HepG2 (cell line): Measurements from ENCODE around the gene PDE4D. TPM values are rescaled to one million over a fixed set of nuclear protein-coding genes. Genes with fewer than 3 reads are reported as not detected.

Source experiments
- ATAC-seq: fragments of 200-7000 bp; cut with Tn5 transposase; 3 replicates; pipeline ENCODE4 v1.9.1; 2020; ENCODE audit warnings: mild to moderate bottlenecking, moderate library complexity
- BruUV-seq: library from RNA; stranded (reverse); fragments of 400-500 nt; replicated peaks from 2 replicates; lab custom pipeline; 2021; lab: Mats Ljungman, UMichigan
- CTCF ChIA-PET: fragments of 300-600 bp; formaldehyde crosslinking; extraction: SDS; loops from one replicate; lab custom pipeline; 2021; ENCODE audit warnings: low total read pairs, inconsistent platforms, low intra/inter-chr PET ratio; lab: Yijun Ruan, JAX
- POLR2A ChIA-PET: fragments of 350-600 bp; sonication (Branson Sonifier 250); formaldehyde crosslinking; loops from one replicate; lab custom pipeline; 2020; ENCODE audit warnings: antibody characterized with exemption, inconsistent platforms; lab: Yijun Ruan, JAX
- DNase-seq: peaks from one replicate; pipeline ENCODE4 v3.0.0-alpha.2; 2015; ENCODE audit warnings: low spot score
- FAIRE-seq: peaks from 3 replicates; lab custom pipeline; 2011; peaks lifted over from hg19 to GRCh38; lab: Jason Lieb, UNC
- H2AFZ ChIP-seq: one replicate; pipeline ENCODE4 v1.6.1; 2011; ENCODE audit warnings: low read length, inconsistent platforms
- H3K27ac ChIP-seq: fragments of 300-600 bp; 3 replicates; pipeline ENCODE4 v1.8.0; 2011; ENCODE audit warnings: mixed run types, mild to moderate bottlenecking, mixed read lengths, low read length, inconsistent platforms; ENCODE audit not compliant: insufficient read depth; ENCODE audit errors: extremely low read length
- H3K27me3 ChIP-seq, 2 experiments: fragments of 200-600 bp in 1 of 2; 2 replicates in 1 of 2; 3 replicates in 1 of 2; pipeline versions ENCODE4 v1.6.0 to v1.8.0; 2011; ENCODE audit warnings: low read length in 2 of 2, mild to moderate bottlenecking in 2 of 2, moderate library complexity in 2 of 2, inconsistent platforms in 1 of 2; ENCODE audit not compliant: insufficient read depth in 2 of 2, control insufficient read depth in 1 of 2
- H3K36me3 ChIP-seq, 2 experiments: fragments of 200-600 bp in 1 of 2; replicated peaks in 1 of 2; 2 replicates in 1 of 2; 3 replicates in 1 of 2; pipeline versions ENCODE4 v1.5.1 to v1.8.0; 2011; ENCODE audit warnings: low read length in 2 of 2, inconsistent platforms in 1 of 2; ENCODE audit not compliant: insufficient read depth in 2 of 2, control insufficient read depth in 1 of 2
- H3K4me1 ChIP-seq: 2 replicates; pipeline ENCODE4 v1.5.1; 2012; ENCODE audit warnings: low read length, inconsistent platforms; ENCODE audit not compliant: insufficient read depth
- H3K4me2 ChIP-seq: 2 replicates; pipeline ENCODE4 v1.6.0; 2011; ENCODE audit warnings: low read depth, low read length, inconsistent platforms
- H3K4me3 ChIP-seq, 3 experiments: fragments of 200-600 bp in 1 of 3; sonication (generic), shearing (Covaris generic) in 1 of 3; replicated peaks in 1 of 3; 2 replicates each; pipeline ENCODE4 v1.5.1; 2011 to 2016; ENCODE audit warnings: low read length in 3 of 3, inconsistent platforms in 2 of 3, low read depth in 2 of 3, mild to moderate bottlenecking in 2 of 3, control low read depth in 1 of 3, mixed read lengths in 1 of 3; ENCODE audit not compliant: insufficient read depth in 1 of 3
- H3K79me2 ChIP-seq: one replicate; pipeline ENCODE4 v1.6.1; 2011; ENCODE audit warnings: low read length, inconsistent platforms; ENCODE audit not compliant: insufficient read depth
- H3K9ac ChIP-seq: 2 replicates; pipeline ENCODE4 v1.6.0; 2011; ENCODE audit warnings: mild to moderate bottlenecking, low read depth, low read length, inconsistent platforms; ENCODE audit not compliant: insufficient read depth
- H3K9me3 ChIP-seq: 2 replicates; pipeline ENCODE4 v1.5.1; 2012; ENCODE audit warnings: mild to moderate bottlenecking, low read length
- H4K20me1 ChIP-seq: 2 replicates; pipeline ENCODE4 v1.6.0; 2011; ENCODE audit warnings: inconsistent platforms, mild to moderate bottlenecking, low read length, moderate library complexity; ENCODE audit not compliant: insufficient read depth
- ATF1 ChIP-seq: IDR thresholded peaks from 2 replicates; pipeline ENCODE4 v1.6.1; 2016; ENCODE audit warnings: mild to moderate bottlenecking, control low read depth
- ATF3 ChIP-seq: sonication (generic); formaldehyde crosslinking; IDR thresholded peaks from 2 replicates; pipeline ENCODE4 v1.4.0; 2020; ENCODE audit warnings: missing genetic modification reagents
- BCL6 ChIP-seq: IDR thresholded peaks from 2 replicates; pipeline ENCODE4 v1.6.1; 2016; ENCODE audit warnings: missing genetic modification reagents, missing compliant biosample characterization
- BRD4 ChIP-seq: sonication (generic); formaldehyde crosslinking; IDR thresholded peaks from 2 replicates; pipeline ENCODE4 v1.4.0; 2020; ENCODE audit warnings: missing genetic modification reagents
- CENPBD1 ChIP-seq: sonication (generic); formaldehyde crosslinking; IDR thresholded peaks from 2 replicates; pipeline ENCODE4 v1.8.0; 2022; ENCODE audit warnings: missing genetic modification reagents, low read depth, mild to moderate bottlenecking, borderline replicate concordance
- DNMT3B ChIP-seq: conservative IDR thresholded peaks from 2 replicates; pipeline ENCODE4 v1.6.1; 2016; ENCODE audit warnings: missing biosample characterization, control low read depth
- FOXC1 ChIP-seq: sonication (generic); formaldehyde crosslinking; IDR thresholded peaks from 2 replicates; pipeline ENCODE4 v1.8.0; 2022; ENCODE audit warnings: mild to moderate bottlenecking, missing genetic modification reagents, borderline replicate concordance
- HNRNPL ChIP-seq: fragments of 200-400 bp; formaldehyde crosslinking; IDR thresholded peaks from 2 replicates; pipeline ENCODE4 v1.6.1; 2017; ENCODE audit warnings: mild to moderate bottlenecking, low read depth, low read length
- KLF13 ChIP-seq: sonication (generic); formaldehyde crosslinking; IDR thresholded peaks from 2 replicates; pipeline ENCODE4 v1.4.0; 2020; ENCODE audit warnings: mild to moderate bottlenecking, missing genetic modification reagents
- RNF2 ChIP-seq: fragments of 450-650 bp; conservative IDR thresholded peaks from 2 replicates; pipeline ENCODE4 v1.6.1; 2016; ENCODE audit warnings: low read depth
- TAF15 ChIP-seq: fragments of 200-400 bp; formaldehyde crosslinking; IDR thresholded peaks from one replicate; pipeline ENCODE4 v1.6.1; 2018; ENCODE audit warnings: mild to moderate bottlenecking, low read depth, low read length; ENCODE audit not compliant: poor library complexity, severe bottlenecking
- ZNF30 ChIP-seq: sonication (generic); formaldehyde crosslinking; IDR thresholded peaks from 2 replicates; pipeline ENCODE4 v1.5.0; 2020; ENCODE audit warnings: mild to moderate bottlenecking, missing genetic modification reagents
- ZNF430 ChIP-seq: sonication (generic); formaldehyde crosslinking; IDR thresholded peaks from 2 replicates; pipeline ENCODE4 v1.9.0; 2021; ENCODE audit warnings: mild to moderate bottlenecking, missing genetic modification reagents
- ZNF451 ChIP-seq: sonication (generic); formaldehyde crosslinking; IDR thresholded peaks from 2 replicates; pipeline ENCODE4 v1.5.0; 2020; ENCODE audit warnings: mild to moderate bottlenecking, missing genetic modification reagents
- ZNF747 ChIP-seq: sonication (generic); formaldehyde crosslinking; IDR thresholded peaks from 2 replicates; pipeline ENCODE4 v1.8.1; 2023; ENCODE audit warnings: missing genetic modification reagents, mild to moderate bottlenecking, borderline replicate concordance
- ZNF781 ChIP-seq: sonication (generic); formaldehyde crosslinking; IDR thresholded peaks from 2 replicates; pipeline ENCODE4 v1.5.1; 2020; ENCODE audit warnings: borderline replicate concordance, mild to moderate bottlenecking, missing genetic modification reagents; ENCODE audit errors: not compliant biosample characterization
- WGBS: methylation state at CpG from one replicate; pipeline ENCODE4 v1.1.6; 2017; ENCODE audit warnings: low lambda C conversion rate; 5-methylcytosine and 5-hydroxymethylcytosine counted together
- in situ Hi-C: cut with HindIII; loops from 2 replicates; pipeline ENCODE4 v1.10.0; 2017; ENCODE audit warnings: low pct_unique_long_range_greater_than_20kb; ENCODE audit not compliant: extremely low pct_ligation_motif_present
- intact Hi-C: fragments of 100-400 bp; cut with micrococcal nuclease; formaldehyde crosslinking; loops from one replicate; pipeline ENCODE4 v1.10.0; 2022; ENCODE audit not compliant: unreplicated experiment
- polyA plus RNA-seq, 8 experiments: library from polyadenylated mRNA; depleted of rRNA in 3 of 8; stranded (reverse) in 7 of 8; unstranded in 1 of 8; fragments of >200 nt; fragmentation: Illumina TruSeq in 4 of 8; extraction: Trizol in 4 of 8; gene quantifications; 2 replicates each; pipeline versions ENCODE4 v1.2.1 to v1.2.3, GENCODE V29; 2011 to 2016; ENCODE audit warnings: low read depth in 4 of 8, missing spikeins in 1 of 8, mixed read lengths in 1 of 8; ENCODE audit not compliant: insufficient read depth in 1 of 8
- total RNA-seq, 5 experiments: library from RNA; depleted of rRNA; stranded (reverse); fragments of >200 nt; fragmentation: Illumina TruSeq; extraction: Trizol; gene quantifications; 2 replicates each; pipeline ENCODE4 v1.2.3, GENCODE V29; 2016; ENCODE audit warnings: low read depth in 1 of 5
- TF ChIP-seq, protein P1 (sequence below): sonication (generic); formaldehyde crosslinking; IDR thresholded peaks from 2 replicates; pipeline ENCODE4 v1.4.0; 2020; ENCODE audit warnings: missing genetic modification reagents, borderline replicate concordance
- TF ChIP-seq, protein P2 (sequence below): sonication (generic); formaldehyde crosslinking; IDR thresholded peaks from 2 replicates; pipeline ENCODE4 v1.9.0; 2022; ENCODE audit warnings: low read depth, missing genetic modification reagents

PDE4D gene
- total and polyA plus RNA-seq, 2 of the 13 experiments (the other 11 are each of a cell fraction or from before 2014, with no cell fraction given), result 7.0 to 12.2 TPM

- WGBS, result 86% methylated on average over 9 of the region's 9 CpGs
- H2AFZ ChIP-seq, result no peak overlapping the region
- no peaks in the 10 kb centered on the region for H3K79me2 ChIP-seq
- ATAC-seq (no peak), FAIRE-seq (no peak), DNase-seq (no peak)
- no peaks in the 10 kb centered on the region for H3K9me3 ChIP-seq
- no peak overlapping the region for H3K4me3 ChIP-seq
- TF ChIP-seq ZNF781 (CRISPR knock-in tag), result no peak
- TF ChIP-seq RNF2, result no peak
- no peak for TF ChIP-seq ATF3
- no peak for TF ChIP-seq ZNF451 (CRISPR knock-in tag)
- TF ChIP-seq BCL6 (CRISPR knock-in tag), result no peak
- no peak for TF ChIP-seq ZNF747
- no peak for TF ChIP-seq ZNF30
- no peak for TF ChIP-seq TAF15
- TF ChIP-seq ZNF430 (CRISPR knock-in tag), result no peak
- no peak for TF ChIP-seq HNRNPL
- no peak for TF ChIP-seq ATF1 (CRISPR knock-in tag)
- no peak for TF ChIP-seq KLF13 (CRISPR knock-in tag)
- TF ChIP-seq, protein P1, sequence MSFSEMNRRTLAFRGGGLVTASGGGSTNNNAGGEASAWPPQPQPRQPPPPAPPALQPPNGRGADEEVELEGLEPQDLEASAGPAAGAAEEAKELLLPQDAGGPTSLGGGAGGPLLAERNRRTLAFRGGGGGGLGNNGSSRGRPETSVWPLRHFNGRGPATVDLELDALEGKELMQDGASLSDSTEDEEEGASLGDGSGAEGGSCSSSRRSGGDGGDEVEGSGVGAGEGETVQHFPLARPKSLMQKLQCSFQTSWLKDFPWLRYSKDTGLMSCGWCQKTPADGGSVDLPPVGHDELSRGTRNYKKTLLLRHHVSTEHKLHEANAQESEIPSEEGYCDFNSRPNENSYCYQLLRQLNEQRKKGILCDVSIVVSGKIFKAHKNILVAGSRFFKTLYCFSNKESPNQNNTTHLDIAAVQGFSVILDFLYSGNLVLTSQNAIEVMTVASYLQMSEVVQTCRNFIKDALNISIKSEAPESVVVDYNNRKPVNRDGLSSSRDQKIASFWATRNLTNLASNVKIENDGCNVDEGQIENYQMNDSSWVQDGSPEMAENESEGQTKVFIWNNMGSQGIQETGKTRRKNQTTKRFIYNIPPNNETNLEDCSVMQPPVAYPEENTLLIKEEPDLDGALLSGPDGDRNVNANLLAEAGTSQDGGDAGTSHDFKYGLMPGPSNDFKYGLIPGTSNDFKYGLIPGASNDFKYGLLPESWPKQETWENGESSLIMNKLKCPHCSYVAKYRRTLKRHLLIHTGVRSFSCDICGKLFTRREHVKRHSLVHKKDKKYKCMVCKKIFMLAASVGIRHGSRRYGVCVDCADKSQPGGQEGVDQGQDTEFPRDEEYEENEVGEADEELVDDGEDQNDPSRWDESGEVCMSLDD (CRISPR knock-in tag), result no peak
- TF ChIP-seq, protein P2, sequence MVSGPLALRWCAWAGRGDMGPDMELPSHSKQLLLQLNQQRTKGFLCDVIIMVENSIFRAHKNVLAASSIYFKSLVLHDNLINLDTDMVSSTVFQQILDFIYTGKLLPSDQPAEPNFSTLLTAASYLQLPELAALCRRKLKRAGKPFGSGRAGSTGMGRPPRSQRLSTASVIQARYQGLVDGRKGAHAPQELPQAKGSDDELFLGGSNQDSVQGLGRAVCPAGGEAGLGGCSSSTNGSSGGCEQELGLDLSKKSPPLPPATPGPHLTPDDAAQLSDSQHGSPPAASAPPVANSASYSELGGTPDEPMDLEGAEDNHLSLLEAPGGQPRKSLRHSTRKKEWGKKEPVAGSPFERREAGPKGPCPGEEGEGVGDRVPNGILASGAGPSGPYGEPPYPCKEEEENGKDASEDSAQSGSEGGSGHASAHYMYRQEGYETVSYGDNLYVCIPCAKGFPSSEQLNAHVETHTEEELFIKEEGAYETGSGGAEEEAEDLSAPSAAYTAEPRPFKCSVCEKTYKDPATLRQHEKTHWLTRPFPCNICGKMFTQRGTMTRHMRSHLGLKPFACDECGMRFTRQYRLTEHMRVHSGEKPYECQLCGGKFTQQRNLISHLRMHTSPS, result no peak
- no peak for TF ChIP-seq DNMT3B (CRISPR knock-in tag)
- no peak for TF ChIP-seq CENPBD1
- no peak for TF ChIP-seq BRD4 (CRISPR knock-in tag)
- TF ChIP-seq FOXC1 (CRISPR knock-in tag), result no peak
- no peak overlapping the region for H3K4me2 ChIP-seq
- no TSS peak for BruUV-seq
- no peaks in the 10 kb centered on the region for H3K27me3 ChIP-seq
- in situ Hi-C loops (no loop called here), intact Hi-C loops (no loop called here)
- H3K9ac ChIP-seq, result no peak overlapping the region
- no peaks in the 10 kb centered on the region for H4K20me1 ChIP-seq
- no peak overlapping the region for H3K27ac ChIP-seq
- H3K4me1 ChIP-seq, result no peaks in the 10 kb centered on the region
- no peaks in the 10 kb centered on the region for H3K36me3 ChIP-seq
- ChIA-PET POLR2A (no interaction called here), CTCF (no interaction called here)
Measured at GRCh38 chr5:59790776-59791475, 102.6 kb downstream of the PDE4D start.
